ENCODE data around the gene FAM219B. TPM values are rescaled to one million over a fixed set of nuclear protein-coding genes. Genes with fewer than 3 reads are reported as not detected.

Gene FAM219B
- total and polyA plus RNA-seq, 2 of the 4 experiments (the other 2 are of a cell fraction) = 24.9 to 48.7 TPM

DNA sequence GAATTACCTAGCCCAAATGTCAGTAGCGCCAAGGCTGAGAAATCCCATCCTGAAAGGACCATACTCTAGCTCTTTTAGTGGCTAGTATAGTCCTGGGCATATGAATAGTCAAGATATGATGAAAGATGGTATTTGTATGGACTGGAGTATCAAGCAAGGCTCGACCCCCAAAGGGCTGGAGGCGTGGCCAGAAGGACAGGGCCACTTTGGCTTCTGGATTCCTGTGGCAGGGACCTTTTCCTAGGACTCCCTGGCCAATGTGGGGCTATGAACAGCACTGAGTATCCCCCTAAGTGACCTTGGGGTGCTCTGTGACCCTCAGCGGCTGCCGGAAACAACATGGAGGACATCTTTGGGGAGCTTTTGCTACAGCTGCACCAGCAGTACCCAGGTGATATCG lies 10.8 kb downstream of the FAM219B start:
- no peaks in the 10 kb centered on the region for H3K4me1 ChIP-seq (ENCODE audit: control insufficient read depth, insufficient read depth, low read length)
- H2BK20ac ChIP-seq (ENCODE audit: low read depth, low read length) = no peak overlapping the region
- no peak overlapping the region for H3K4me3 ChIP-seq (ENCODE audit: insufficient read depth, low read depth, low read length)
- DNase-seq (no peak), ATAC-seq (ENCODE audit: low read depth) (no peak)
- no peak overlapping the region for H2AK9ac ChIP-seq (replicated peaks; ENCODE audit: low read depth, low read length, poor library complexity)
- H3K18ac ChIP-seq (ENCODE audit: low read depth, low read length) = no peak overlapping the region
- no peak overlapping the region for H2BK5ac ChIP-seq (ENCODE audit: low read depth, low read length, poor library complexity, severe bottlenecking)
- no peak overlapping the region for H3K14ac ChIP-seq (replicated peaks; ENCODE audit: low read depth, low read length)
- dilution Hi-C loops (cut with HindIII; ENCODE audit: low sequenced_read_pairs, unreplicated experiment) = no loop called here
- no peak overlapping the region for H3K56ac ChIP-seq (ENCODE audit: extremely low read depth, insufficient read depth, low read length)
- H3K9me1 ChIP-seq (ENCODE audit: insufficient read depth, low read length) = peaks cover 21% of the 10 kb centered on the region
- H3K79me1 ChIP-seq (ENCODE audit: low read depth in 1 of 2, low read length in 2 of 2) = peaks cover 19 to 38% of the 10 kb centered on the region in 2 experiments; a peak in 3 of 4 replicates
- ChIA-PET CTCF (no interaction called here), POLR2A (ENCODE audit: unreplicated experiment) (no interaction called here)
- H2BK120ac ChIP-seq (ENCODE audit: low read depth, low read length) = no peak overlapping the region
- no peak for TF ChIP-seq MAZ (IDR thresholded peaks at IDR 0.05; ENCODE audit: borderline replicate concordance, low read depth, low read length)
- TF ChIP-seq SMC3 (IDR thresholded peaks at IDR 0.05; ENCODE audit: low read depth, low read length) = no peak
- TF ChIP-seq CHD1 (IDR thresholded peaks at IDR 0.05; ENCODE audit: low read depth, low read length) = no peak
- TF ChIP-seq, protein P1, sequence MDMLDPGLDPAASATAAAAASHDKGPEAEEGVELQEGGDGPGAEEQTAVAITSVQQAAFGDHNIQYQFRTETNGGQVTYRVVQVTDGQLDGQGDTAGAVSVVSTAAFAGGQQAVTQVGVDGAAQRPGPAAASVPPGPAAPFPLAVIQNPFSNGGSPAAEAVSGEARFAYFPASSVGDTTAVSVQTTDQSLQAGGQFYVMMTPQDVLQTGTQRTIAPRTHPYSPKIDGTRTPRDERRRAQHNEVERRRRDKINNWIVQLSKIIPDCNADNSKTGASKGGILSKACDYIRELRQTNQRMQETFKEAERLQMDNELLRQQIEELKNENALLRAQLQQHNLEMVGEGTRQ (IDR thresholded peaks at IDR 0.05; ENCODE audit: low read depth, low read length) = no peak
- no peak for TF ChIP-seq MXI1 (IDR thresholded peaks at IDR 0.05; ENCODE audit: borderline replicate concordance, low read depth, low read length)
- TF ChIP-seq, protein P2, sequence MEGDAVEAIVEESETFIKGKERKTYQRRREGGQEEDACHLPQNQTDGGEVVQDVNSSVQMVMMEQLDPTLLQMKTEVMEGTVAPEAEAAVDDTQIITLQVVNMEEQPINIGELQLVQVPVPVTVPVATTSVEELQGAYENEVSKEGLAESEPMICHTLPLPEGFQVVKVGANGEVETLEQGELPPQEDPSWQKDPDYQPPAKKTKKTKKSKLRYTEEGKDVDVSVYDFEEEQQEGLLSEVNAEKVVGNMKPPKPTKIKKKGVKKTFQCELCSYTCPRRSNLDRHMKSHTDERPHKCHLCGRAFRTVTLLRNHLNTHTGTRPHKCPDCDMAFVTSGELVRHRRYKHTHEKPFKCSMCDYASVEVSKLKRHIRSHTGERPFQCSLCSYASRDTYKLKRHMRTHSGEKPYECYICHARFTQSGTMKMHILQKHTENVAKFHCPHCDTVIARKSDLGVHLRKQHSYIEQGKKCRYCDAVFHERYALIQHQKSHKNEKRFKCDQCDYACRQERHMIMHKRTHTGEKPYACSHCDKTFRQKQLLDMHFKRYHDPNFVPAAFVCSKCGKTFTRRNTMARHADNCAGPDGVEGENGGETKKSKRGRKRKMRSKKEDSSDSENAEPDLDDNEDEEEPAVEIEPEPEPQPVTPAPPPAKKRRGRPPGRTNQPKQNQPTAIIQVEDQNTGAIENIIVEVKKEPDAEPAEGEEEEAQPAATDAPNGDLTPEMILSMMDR (conservative IDR thresholded peaks at IDR 0.05; ENCODE audit: low read depth, low read length) = no peak
- no peak for TF ChIP-seq RCOR1 (IDR thresholded peaks at IDR 0.05; ENCODE audit: insufficient replicate concordance, low read length)
- no peak for TF ChIP-seq RFX5 (IDR thresholded peaks at IDR 0.05; ENCODE audit: low read depth, low read length)
- TF ChIP-seq CEBPB (IDR thresholded peaks at IDR 0.05; ENCODE audit: low read depth, low read length) = no peak
- no peak for TF ChIP-seq RAD21 (IDR thresholded peaks at IDR 0.05; ENCODE audit: low read length)
- H2BK15ac ChIP-seq (ENCODE audit: low read depth, low read length) = no peak overlapping the region
- no peak overlapping the region for H3K27ac ChIP-seq (ENCODE audit: insufficient read depth, low read length)
- H3K4ac ChIP-seq (ENCODE audit: low read depth, low read length) = no peak overlapping the region
- 97% methylated on average over 5 of the region's 6 CpGs; no CpG with 5 or more reads in 1 of the 2 experiments for WGBS, 2 experiments (ENCODE audit: extremely low coverage in 2 of 2, insufficient read length in 1 of 2)
- H3K4me2 ChIP-seq (ENCODE audit: low read depth, low read length) = no peak overlapping the region
- H3K9me3 ChIP-seq (ENCODE audit: control insufficient read depth, insufficient read depth, low read length) = no peaks in the 10 kb centered on the region
- H2AFZ ChIP-seq (replicated peaks; ENCODE audit: low read length, poor library complexity) = no peak overlapping the region
- H3K27me3 ChIP-seq (ENCODE audit: control insufficient read depth, insufficient read depth, low read length) = no peaks in the 10 kb centered on the region
- BruUV-seq (replicated peaks) = no TSS peak
- in situ Hi-C loops (cut with MboI; ENCODE audit: low sequenced_read_pairs) = no loop called here
- no peak overlapping the region for H4K8ac ChIP-seq (ENCODE audit: low read depth in 2 of 2, low read length in 2 of 2)
- no peak overlapping the region for H4K5ac ChIP-seq (ENCODE audit: low read depth, low read length)
- intact Hi-C loops (cut with micrococcal nuclease) = no loop called here
- no peak overlapping the region for H3K9ac ChIP-seq (ENCODE audit: low read depth, low read length)
- H4K91ac ChIP-seq (ENCODE audit: insufficient read depth, low read depth, low read length) = no peak overlapping the region
- no peak overlapping the region for H3K23ac ChIP-seq (ENCODE audit: low read depth, low read length)
- peaks cover 55% of the 10 kb centered on the region for H3K36me3 ChIP-seq (ENCODE audit: control insufficient read depth, insufficient read depth, low read length)
- H4K20me1 ChIP-seq (ENCODE audit: insufficient read depth, low read length) = no peaks in the 10 kb centered on the region; the same call in 1 of the 2 replicates
- H2AK5ac ChIP-seq (ENCODE audit: low read depth, low read length) = no peak overlapping the region
